ENCODE results near the gene ZNF544.
A peak's percentile ranks its signal among the peaks of the same experiment; 100 is the strongest.

ZNF544 gene

GRCh38 chr19:58261600-58261967, 32.9 kb downstream of the ZNF544 start:
- no peak for DNase-seq (ENCODE audit: insufficient read length)
- TF ChIP-seq POLR2A (IDR thresholded peaks at IDR 0.05; ENCODE audit: low read depth, low read length) (no peak), POLR2AphosphoS5 (IDR thresholded peaks at IDR 0.05; ENCODE audit: low read depth, low read length) (0 out of 2 replicates have a peak, but pooled peaks have one; percentile 16)
- FAIRE-seq = no peak

GRCh38 chr19:58261968-58262921, 33.5 kb downstream of the ZNF544 start:
- no peak for FAIRE-seq
- no peak for TF ChIP-seq TAF1 (IDR thresholded peaks at IDR 0.05; ENCODE audit: borderline replicate concordance, low read depth, low read length)
- no peak for TF ChIP-seq POLR2AphosphoS5 (IDR thresholded peaks at IDR 0.05; ENCODE audit: low read depth, low read length)
- TF ChIP-seq POLR2A (IDR thresholded peaks at IDR 0.05; ENCODE audit: low read depth, low read length) = no peak
- no peak for DNase-seq (ENCODE audit: insufficient read length)

GRCh38 chr19:58262922-58263296, 34.2 kb downstream of the ZNF544 start:
- DNase-seq (ENCODE audit: insufficient read length) (no peak), FAIRE-seq (no peak)
- TF ChIP-seq POLR2AphosphoS5 (IDR thresholded peaks at IDR 0.05; ENCODE audit: low read depth, low read length) (no peak), POLR2A (IDR thresholded peaks at IDR 0.05; ENCODE audit: low read depth, low read length) (no peak), TAF1 (IDR thresholded peaks at IDR 0.05; ENCODE audit: borderline replicate concordance, low read depth, low read length) (no peak)

GRCh38 chr19:58265100-58265499, 36.4 kb downstream of the ZNF544 start:
- FAIRE-seq = no peak
- TF ChIP-seq POLR2A (IDR thresholded peaks at IDR 0.05; ENCODE audit: low read depth, low read length) = no peak
- no peak for TF ChIP-seq TAF1 (IDR thresholded peaks at IDR 0.05; ENCODE audit: borderline replicate concordance, low read depth, low read length)
- no peak for TF ChIP-seq POLR2AphosphoS5 (IDR thresholded peaks at IDR 0.05; ENCODE audit: low read depth, low read length)
- no peak for DNase-seq (ENCODE audit: insufficient read length)

GRCh38 chr19:58268344-58268743, 39.6 kb downstream of the ZNF544 start:
- no peak for DNase-seq (ENCODE audit: insufficient read length)
- TF ChIP-seq TAF1 (IDR thresholded peaks at IDR 0.05; ENCODE audit: borderline replicate concordance, low read depth, low read length) = no peak
- no peak for TF ChIP-seq POLR2AphosphoS5 (IDR thresholded peaks at IDR 0.05; ENCODE audit: low read depth, low read length)
- TF ChIP-seq POLR2A (IDR thresholded peaks at IDR 0.05; ENCODE audit: low read depth, low read length) = no peak
- FAIRE-seq = no peak

GRCh38 chr19:58274771-58275201, 46.1 kb downstream of the ZNF544 start:
- TF ChIP-seq POLR2AphosphoS5 (IDR thresholded peaks at IDR 0.05; ENCODE audit: low read depth, low read length) (no peak), TAF1 (IDR thresholded peaks at IDR 0.05; ENCODE audit: borderline replicate concordance, low read depth, low read length) (no peak)
- FAIRE-seq (no peak), DNase-seq (ENCODE audit: insufficient read length) (no peak)

- FAIRE-seq = no peak
- TF ChIP-seq TAF1 (IDR thresholded peaks at IDR 0.05; ENCODE audit: borderline replicate concordance, low read depth, low read length) = no peak
- no peak for TF ChIP-seq POLR2AphosphoS5 (IDR thresholded peaks at IDR 0.05; ENCODE audit: low read depth, low read length)
- no peak for TF ChIP-seq POLR2A (IDR thresholded peaks at IDR 0.05; ENCODE audit: low read depth, low read length)
- DNase-seq (ENCODE audit: insufficient read length) = no peak
These were observed 46.9 kb downstream of the ZNF544 start for GRCh38 chr19:58275564-58275963.

GRCh38 chr19:58277197-58277596, 48.5 kb downstream of the ZNF544 start:
- no peak for FAIRE-seq
- TF ChIP-seq POLR2A (IDR thresholded peaks at IDR 0.05; ENCODE audit: low read depth, low read length) (no peak), POLR2AphosphoS5 (IDR thresholded peaks at IDR 0.05; ENCODE audit: low read depth, low read length) (no peak), TAF1 (IDR thresholded peaks at IDR 0.05; ENCODE audit: borderline replicate concordance, low read depth, low read length) (no peak)

GRCh38 chr19:58277748-58278540, 49.2 kb downstream of the ZNF544 start:
- no peak for DNase-seq (ENCODE audit: insufficient read length)
- no peak for FAIRE-seq
- TF ChIP-seq POLR2AphosphoS5 (IDR thresholded peaks at IDR 0.05; ENCODE audit: low read depth, low read length) (no peak), TAF1 (IDR thresholded peaks at IDR 0.05; ENCODE audit: borderline replicate concordance, low read depth, low read length) (no peak), POLR2A (IDR thresholded peaks at IDR 0.05; ENCODE audit: low read depth, low read length) (no peak)

More at GRCh38 chr19:58277197-58277596, 48.5 kb downstream of the ZNF544 start:
- DNase-seq (ENCODE audit: insufficient read length) = no peak

- FAIRE-seq = peak; percentile 98
- DNase-seq (ENCODE audit: insufficient read length) = peak; percentile 100
- TF ChIP-seq TAF1 (IDR thresholded peaks at IDR 0.05; ENCODE audit: borderline replicate concordance, low read depth, low read length) = peak; percentile 80
- TF ChIP-seq POLR2AphosphoS5 (IDR thresholded peaks at IDR 0.05; ENCODE audit: low read depth, low read length) = peak; percentile 80
- peak; percentile 91 for TF ChIP-seq POLR2A (IDR thresholded peaks at IDR 0.05; ENCODE audit: low read depth, low read length)
These were observed 49.9 kb downstream of the ZNF544 start, which contains the start of gene ZNF8 for GRCh38 chr19:58278541-58279041. Gene ZNF8, plus strand, starts transcription at chr19:58278955. Its CDS starts 127 bp downstream, at chr19:58279082.

Data from GM12892 (cell line).